ENCODE data around the gene LYST.

Gene LYST

GRCh38 chr1:235887676-235888075 lies 21.0 kb upstream of the LYST start:
- no peak for DNase-seq

- DNase-seq, result no peak
These were observed 19.1 kb upstream of the LYST start for GRCh38 chr1:235885655-235886262.

- DNase-seq, result peak; percentile 53 to 60
These were observed 16.7 kb upstream of the LYST start for GRCh38 chr1:235883261-235883927.

DNA sequence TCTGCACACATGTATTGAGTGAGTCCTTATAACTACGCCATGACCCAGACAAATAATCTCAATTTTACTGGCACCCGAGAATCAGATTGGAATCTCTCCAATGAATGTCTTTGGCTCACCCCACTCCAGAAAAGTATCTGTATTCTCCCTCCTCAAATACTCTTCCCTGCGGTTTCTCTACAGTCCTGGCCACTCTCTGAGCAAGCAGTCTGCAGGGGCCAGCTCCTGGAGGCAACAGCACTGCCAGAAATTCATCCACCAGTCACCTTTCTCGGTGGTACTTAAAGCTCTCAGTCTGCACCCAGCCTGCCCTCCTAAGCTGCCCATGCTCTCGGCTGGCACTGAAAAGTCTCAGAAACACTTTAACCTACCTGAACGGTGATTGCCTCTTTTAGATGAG lies 16.1 kb upstream of the LYST start:
- no peak for DNase-seq

GRCh38 chr1:235881930-235882700 lies 15.4 kb upstream of the LYST start:
- no peak for DNase-seq

DNA sequence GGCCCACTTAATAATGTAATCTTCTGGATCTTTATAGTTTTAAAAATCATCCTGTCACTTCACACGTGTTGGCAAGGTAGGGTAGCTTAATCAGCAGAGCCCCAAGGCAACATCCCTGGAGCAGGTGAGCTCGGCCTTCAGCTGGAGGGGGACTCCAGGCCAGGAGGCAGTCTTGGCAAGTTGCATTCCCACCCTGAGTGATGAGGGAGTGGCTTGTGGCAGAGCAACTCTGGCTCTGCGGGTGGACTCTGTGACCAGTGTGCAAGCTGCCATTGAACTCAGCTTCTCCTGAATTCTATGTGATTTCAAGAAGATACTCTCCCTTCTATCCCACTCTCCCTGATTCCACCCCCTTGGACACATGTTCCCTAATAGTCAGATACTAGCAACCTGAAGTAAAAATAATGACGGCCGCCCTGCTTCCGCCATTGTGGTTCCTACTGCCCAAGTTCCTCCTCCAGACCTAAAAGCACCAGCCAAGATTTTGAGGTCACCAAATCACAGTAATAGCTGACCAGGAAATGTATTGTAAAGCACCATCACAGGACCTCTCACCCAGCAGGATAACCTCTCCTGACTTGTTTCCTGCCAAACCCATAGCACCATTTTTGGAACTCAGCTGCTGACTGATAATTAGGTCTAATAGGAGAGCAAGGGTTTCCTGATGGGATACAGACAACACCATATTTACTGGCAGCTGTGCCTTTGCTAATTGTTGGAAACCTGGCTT lies 11.5 kb upstream of the LYST start:
- DNase-seq, result no peak

DNA sequence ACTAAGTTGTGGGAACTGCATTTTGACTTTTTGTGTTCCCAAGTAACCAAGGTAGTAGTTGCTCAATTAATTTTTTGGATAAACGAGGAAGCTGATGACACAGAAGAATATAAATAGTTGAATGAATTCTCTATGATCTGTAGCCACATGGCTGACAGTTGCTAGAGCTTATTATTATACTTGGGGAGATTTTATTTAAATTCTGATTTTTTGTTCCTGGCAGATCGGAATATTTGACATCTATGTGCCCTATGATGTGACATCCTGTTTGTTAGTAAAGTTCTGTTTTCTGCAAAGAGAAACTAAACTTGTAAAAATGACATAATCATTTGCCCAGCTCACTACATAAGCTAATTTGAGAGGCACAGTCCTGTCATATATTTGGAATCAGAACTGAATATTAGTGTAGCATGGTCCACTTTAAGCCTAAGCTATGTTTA lies 9.7 kb upstream of the LYST start:
- no peak for DNase-seq

DNA sequence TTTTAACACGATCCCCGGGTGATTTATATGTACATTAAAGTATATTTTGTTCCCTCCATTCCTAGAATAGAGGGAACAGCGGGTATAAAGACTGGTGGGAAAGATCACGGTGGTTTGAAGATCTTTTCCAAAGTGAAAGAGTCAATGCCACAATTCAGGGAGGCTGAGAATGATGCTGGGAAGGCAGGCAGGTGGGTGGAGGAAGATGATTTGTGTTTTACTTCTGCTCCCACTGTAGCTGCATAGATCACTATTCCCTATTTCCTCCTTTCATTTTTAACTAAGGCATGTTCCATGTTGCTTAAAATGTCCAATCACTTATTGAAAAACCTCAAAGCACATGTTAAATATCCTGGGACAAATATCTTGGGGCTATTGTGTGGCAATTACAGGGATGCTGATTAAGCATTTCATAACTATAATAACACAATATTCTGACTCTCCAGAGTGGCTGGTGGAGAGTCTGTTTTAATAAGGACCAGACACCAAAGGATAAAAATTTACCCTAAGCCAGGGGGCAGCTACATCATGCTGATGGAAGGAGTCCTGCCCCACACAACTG lies 8.4 kb upstream of the LYST start:
- DNase-seq, result no peak

GRCh38 chr1:235874261-235874660 lies 7.6 kb upstream of the LYST start:
- no peak for DNase-seq

DNA sequence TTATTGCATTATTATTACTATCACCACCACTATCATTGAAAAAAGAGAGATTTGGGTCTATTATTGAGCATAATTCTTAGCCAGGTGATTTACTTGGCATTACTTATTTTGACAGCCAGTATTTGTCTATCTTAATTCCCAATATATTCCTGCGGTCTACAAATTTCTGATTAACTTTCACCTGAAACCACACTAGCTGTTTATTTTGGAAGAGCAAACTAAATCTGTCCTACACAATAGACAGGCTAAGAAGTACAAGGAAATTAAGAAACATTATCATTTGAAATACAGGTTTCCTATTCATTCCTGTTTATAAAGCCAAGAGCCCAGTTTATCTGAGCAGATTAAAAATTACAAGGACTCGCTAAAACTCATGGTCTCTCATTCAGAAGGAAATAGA lies 6.9 kb upstream of the LYST start:
- DNase-seq, result no peak

DNA sequence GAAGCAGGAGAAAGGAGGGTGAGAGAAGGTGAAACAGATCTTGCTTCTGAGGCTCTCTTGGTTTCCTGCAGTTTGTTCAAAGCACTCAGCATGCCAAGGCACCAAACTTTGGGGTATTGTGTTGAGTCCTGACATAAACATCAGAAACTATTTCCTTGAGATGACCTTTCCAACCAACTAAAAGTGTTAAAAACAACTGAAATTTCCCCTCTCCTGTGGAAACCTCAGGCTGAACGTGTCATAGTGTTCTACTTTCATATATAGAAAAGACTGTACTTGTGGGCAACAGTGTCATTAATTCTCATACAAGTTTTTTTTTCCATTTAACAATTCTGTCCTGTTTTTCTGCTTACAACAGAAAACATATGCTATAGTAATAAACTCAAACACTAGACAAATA lies 6.3 kb upstream of the LYST start:
- no peak for DNase-seq

GRCh38 chr1:235872270-235872669 lies 5.6 kb upstream of the LYST start:
- DNase-seq, result no peak

- DNase-seq, result no peak
These were observed 1.3 kb upstream of the LYST start for GRCh38 chr1:235867903-235868469.

GRCh38 chr1:235866913-235867845 lies 473 bp upstream of the LYST start:
- peak; percentile 89 to 93 for DNase-seq

DNA sequence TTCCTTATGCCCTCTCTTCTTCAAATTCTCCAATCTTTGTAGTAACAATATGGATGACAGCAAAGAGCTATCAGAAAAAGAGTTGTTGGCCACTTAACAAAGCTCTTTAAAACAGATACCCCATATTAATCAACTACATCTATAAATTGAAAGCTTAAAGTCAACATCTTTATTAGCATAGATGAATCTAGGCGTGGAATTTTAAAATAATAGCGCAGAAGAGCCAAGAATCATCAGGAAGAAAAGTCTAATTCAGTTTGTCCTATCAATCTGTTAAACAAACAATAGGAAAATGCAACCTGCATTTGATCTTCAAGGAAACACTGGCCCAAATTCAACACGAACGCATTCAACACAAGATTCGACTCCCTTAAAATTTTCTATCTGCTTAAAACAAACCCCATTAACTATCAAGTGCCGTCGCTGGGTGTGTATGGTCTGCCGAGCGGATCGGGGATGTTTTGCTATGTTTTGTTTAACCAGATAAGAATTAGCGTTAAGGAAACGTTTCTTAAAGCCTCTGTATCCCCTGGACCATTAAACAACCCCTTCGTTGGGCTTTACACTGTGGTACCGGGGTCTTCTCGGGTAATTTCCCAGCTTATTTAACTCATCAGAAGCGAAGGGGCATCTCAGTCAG lies 1.0 kb downstream of the LYST start:
- peak in 1 of 2 experiments; percentile 6 for DNase-seq

DNA sequence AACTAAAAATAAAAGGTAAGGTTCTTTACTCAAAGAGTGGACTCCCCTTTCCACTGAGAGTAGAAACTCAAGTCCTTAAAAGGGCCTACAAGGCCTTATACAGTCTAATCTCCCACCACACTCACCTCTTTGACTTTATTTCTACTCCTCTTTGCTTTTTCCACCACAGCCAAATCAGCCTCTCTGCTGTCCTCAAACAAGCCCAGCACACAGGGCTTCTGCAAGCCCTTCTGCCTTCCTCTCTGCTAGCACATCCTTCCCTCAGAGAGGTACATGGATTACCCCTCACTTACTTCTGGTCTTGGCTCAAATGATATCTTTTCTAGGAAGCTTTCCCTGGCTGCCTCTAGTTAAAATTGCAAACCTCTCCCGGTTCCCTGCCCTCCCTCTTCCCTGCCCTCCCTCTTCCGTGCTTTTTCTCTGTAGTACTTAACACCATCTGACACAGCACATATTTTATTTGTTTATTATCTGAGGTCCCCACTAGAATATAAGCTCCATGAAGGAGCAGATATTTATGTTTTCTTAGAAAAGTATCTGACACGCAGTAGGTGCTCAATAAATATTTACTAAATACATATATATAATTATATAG lies 1.7 kb downstream of the LYST start:
- no peak for DNase-seq

DNA sequence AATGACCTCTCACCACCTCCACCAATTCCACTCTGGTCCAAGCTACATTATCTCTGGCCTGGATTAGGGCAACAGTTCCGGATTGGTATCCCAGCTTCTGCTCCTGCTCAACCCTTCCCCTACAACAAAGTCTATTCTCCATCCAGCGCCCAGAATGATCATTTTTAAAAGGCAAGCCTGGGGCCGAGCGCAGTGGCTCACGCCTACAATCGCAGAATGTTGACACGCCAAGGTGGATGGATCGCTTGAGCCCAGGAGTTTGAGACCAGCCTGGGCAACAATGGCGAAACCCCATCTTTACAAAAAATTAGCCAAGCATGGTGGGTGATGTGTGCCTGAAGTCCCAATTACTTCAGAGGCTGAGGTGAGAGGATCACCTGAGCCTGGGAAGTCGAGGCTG lies 2.2 kb downstream of the LYST start:
- no peak for DNase-seq

GRCh38 chr1:235863699-235864093 lies 3.0 kb downstream of the LYST start:
- DNase-seq, result no peak

DNA sequence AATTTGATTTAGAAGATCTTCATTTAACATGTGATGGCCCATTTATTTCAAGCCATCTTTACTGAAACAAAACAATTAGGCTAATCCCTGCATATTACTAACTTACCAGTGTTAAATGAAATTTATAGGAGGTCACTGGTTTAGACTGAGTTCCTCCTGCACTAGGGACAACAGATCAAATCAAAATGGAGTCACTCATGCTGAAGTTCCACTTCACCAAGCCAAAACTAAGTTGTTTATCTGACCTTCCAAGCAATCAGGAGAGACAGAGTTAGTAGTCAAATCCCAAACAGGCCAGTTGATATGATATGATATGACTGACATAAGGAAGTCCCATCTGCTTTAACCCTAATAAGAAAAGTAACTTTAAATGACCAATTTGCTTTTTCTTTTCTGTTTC lies 4.8 kb downstream of the LYST start:
- no peak for DNase-seq

DNA sequence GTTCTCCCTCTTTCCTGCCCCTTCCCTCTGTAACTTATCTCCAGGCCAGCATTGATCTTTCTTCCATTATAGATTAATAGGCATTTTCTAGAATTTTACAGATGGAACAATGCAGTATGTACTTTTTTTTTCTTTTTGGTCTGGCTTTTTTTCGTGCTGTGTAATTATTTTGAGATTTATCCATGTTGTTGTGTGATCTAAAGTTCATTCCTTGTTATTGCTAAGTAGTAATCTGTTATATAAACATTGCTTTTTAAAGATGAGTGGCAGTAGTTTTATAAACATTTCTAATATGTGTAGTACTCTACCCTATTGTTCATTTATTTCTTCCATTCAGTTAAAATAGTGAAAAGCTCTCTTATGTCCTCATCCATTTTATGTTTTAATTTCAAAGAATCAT lies 5.9 kb downstream of the LYST start:
- DNase-seq, result no peak

- DNase-seq, result no peak
These were observed 6.9 kb downstream of the LYST start for GRCh38 chr1:235859789-235860188.
